Psoas muscle (tissue), 8 donors: Measurements from ENCODE around the gene PPP1R13L. TPM values are rescaled to one million over a fixed set of nuclear protein-coding genes. Genes with fewer than 3 reads are reported as not detected.

ENCODE experiments used
- ATAC-seq, 4 donors: fragments of 200-7000 bp; cut with Tn5 transposase; one replicate each; pipeline ENCODE4 v1.9.1; 2020; ENCODE audit warnings: moderate library complexity in 3 of 4, mild to moderate bottlenecking in 2 of 4
- DNase-seq, 2 donors: peaks; one replicate each; pipeline ENCODE4 v3.0.0-alpha.2; 2020
- H3K27ac ChIP-seq: fragments of 200-600 bp; one replicate; pipeline ENCODE4 v1.8.0; 2022
- H3K27me3 ChIP-seq, 3 donors: fragments of 200-600 bp in 1 of 3; one replicate each; pipeline versions ENCODE4 v1.6.1 to v1.8.0; 2013 to 2022; ENCODE audit warnings: low read length in 2 of 3, mild to moderate bottlenecking in 2 of 3, moderate library complexity in 1 of 3; ENCODE audit not compliant: insufficient read depth in 3 of 3
- H3K36me3 ChIP-seq, 2 donors: fragments of 200-600 bp in 1 of 2; one replicate each; pipeline versions ENCODE4 v1.6.1 to v1.8.0; 2013 to 2022; ENCODE audit warnings: low read depth in 1 of 2, mild to moderate bottlenecking in 1 of 2, moderate library complexity in 1 of 2; ENCODE audit not compliant: insufficient read depth in 1 of 2
- H3K4me1 ChIP-seq: fragments of 200-600 bp; one replicate; pipeline ENCODE4 v1.8.0; 2022
- H3K4me3 ChIP-seq: fragments of 200-600 bp; one replicate; pipeline ENCODE4 v1.8.0; 2022; ENCODE audit warnings: mild to moderate bottlenecking
- H3K9me3 ChIP-seq: fragments of 200-600 bp; one replicate; pipeline ENCODE4 v1.8.0; 2022
- WGBS, 3 donors: extraction: QIAGEN DNeasy Blood & Tissue Kit; methylation state at CpG; one replicate each; pipeline versions ENCODE4 v1.1.6 to v1.1.7; 2013; 5-methylcytosine and 5-hydroxymethylcytosine counted together
- intact Hi-C, 2 donors: fragments of 100-400 bp; cut with DNase I; formaldehyde crosslinking; loops; one replicate each; pipeline versions ENCODE4 v1.11.0 to v1.14.2; 2022
- polyA plus RNA-seq, 3 donors: library from polyadenylated mRNA; stranded (reverse); fragments of 200-250 nt; gene quantifications; one replicate each; pipeline ENCODE4 v1.2.3, GENCODE V29; 2013
- total RNA-seq, 4 donors: library from RNA; stranded (reverse); fragmentation: NEBNext Ultra II Directional in 2 of 4; extraction: Animal tissue kit (Norgen Biotek cat#: 25700) in 2 of 4; gene quantifications; one replicate each; pipeline versions ENCODE4 v1.2.1 to v1.2.4, GENCODE V29; 2021 to 2023
- TF ChIP-seq, protein P1 (sequence below): fragments of 200-600 bp; IDR thresholded peaks from one replicate; pipeline ENCODE4 v1.8.0; 2022; ENCODE audit warnings: antibody characterized with exemption
- donor health status: healthy with polysubstance abuse.
- donor health status: DM: no; HTN: no; CAD: no; lungs with moderate emphysema.
- donor health status: Bipolar disorder and iron deficiency.
- donor health status: healthy.
- donor health status: DM: yes; HTN: yes; CAD: no.
- donor health status: DM: no; HTN: no; CAD: no.
- donor health status: DM: no; HTN: no; CAD: no.
- donor health status: DM: yes; HTN: yes; CAD: no.

Gene PPP1R13L
- total and polyA plus RNA-seq, 7 donors: 1.8 to 21.4 (median 4.8) TPM

DNA sequence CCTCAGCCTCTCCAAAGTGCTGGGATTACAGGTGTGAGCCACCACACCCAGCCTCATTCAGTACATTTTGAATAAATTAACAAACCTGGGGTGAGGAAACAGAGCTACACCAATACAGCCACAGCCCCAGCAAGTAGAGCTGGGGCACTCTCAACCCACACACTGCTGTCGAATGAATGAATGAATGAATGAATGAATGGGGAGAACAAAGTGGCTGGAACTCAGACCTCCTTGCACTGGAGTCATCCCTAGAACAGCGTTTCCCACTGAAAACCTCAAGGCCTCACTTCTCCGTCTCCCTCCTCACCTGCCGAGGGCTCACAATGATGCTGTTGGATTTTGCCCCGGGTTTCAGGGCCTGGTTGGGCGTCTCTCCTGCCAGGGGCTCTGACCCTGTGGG, 16.0 kb upstream of the PPP1R13L start:
- Histone ChIP-seq H3K27ac (no peak overlapping the region), H3K9me3 (no peaks in the 10 kb centered on the region), H3K4me1 (peaks cover 20% of the 10 kb centered on the region), H3K27me3 (no peaks in the 10 kb centered on the region), H3K36me3 (peaks cover 6 to 52% of the 10 kb centered on the region in 2 donors), H3K4me3 (no peak overlapping the region)
- ATAC-seq (no peak), DNase-seq (no peak)
- TF ChIP-seq, protein P1, sequence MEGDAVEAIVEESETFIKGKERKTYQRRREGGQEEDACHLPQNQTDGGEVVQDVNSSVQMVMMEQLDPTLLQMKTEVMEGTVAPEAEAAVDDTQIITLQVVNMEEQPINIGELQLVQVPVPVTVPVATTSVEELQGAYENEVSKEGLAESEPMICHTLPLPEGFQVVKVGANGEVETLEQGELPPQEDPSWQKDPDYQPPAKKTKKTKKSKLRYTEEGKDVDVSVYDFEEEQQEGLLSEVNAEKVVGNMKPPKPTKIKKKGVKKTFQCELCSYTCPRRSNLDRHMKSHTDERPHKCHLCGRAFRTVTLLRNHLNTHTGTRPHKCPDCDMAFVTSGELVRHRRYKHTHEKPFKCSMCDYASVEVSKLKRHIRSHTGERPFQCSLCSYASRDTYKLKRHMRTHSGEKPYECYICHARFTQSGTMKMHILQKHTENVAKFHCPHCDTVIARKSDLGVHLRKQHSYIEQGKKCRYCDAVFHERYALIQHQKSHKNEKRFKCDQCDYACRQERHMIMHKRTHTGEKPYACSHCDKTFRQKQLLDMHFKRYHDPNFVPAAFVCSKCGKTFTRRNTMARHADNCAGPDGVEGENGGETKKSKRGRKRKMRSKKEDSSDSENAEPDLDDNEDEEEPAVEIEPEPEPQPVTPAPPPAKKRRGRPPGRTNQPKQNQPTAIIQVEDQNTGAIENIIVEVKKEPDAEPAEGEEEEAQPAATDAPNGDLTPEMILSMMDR: no peak
- intact Hi-C loops: no loop called here
- WGBS, 3 donors: 81 to 89% (median 88%) methylated on average over 6 of the region's 6 CpGs

DNA sequence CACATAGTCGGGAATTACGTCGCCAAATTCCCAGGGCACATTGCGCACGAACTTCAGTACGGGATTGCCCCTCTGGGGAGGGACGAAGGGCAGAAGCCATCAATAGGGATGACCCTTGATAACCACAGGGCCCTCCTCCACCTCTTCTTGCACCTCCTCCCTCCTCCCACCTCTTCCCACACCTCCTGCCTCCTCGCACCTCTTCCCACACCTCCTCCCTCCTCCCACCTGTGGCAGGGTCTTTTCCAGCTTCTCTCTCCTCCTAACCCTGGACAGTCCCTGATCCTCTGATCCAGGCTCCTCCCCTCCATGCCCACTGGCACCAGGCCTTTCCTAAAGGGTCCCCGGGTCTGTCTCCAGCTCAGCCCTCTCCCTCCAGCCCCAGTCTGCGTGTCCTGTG, 15.5 kb upstream of the PPP1R13L start:
- DNase-seq: no peak
- no peak overlapping the region for H3K27ac ChIP-seq
- H3K4me1 ChIP-seq: peaks cover 20% of the 10 kb centered on the region
- no peak for ATAC-seq
- WGBS, 3 donors: 76 to 82% (median 80%) methylated on average over 10 of the region's 10 CpGs
- H3K9me3 ChIP-seq: no peaks in the 10 kb centered on the region
- H3K36me3 ChIP-seq: peaks cover 6 to 56% of the 10 kb centered on the region in 2 donors
- TF ChIP-seq, protein P1: no peak
- H3K4me3 ChIP-seq: no peak overlapping the region
- intact Hi-C loops: no loop called here
- H3K27me3 ChIP-seq: no peaks in the 10 kb centered on the region

DNA sequence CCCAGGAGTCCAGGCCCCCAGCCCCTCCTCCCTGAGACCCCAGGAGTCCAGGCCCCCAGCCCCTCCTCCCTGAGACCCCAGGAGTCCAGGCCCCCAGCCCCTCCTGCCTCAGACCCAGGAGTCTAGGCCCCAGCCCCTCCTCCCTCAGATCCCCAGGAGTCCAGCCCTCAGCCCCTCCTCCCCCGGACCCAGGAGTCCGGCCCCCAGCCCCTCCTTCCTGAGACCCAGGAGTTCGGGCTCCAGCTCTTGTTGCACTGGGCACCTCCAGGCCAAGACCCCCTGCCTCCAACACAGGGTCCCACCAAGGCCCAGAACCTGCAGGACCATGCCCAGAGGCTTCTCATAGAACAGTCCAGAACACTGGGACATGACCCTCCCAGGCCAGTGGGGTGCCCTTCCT, 15.0 kb upstream of the PPP1R13L start:
- intact Hi-C loops: no loop called here

DNA sequence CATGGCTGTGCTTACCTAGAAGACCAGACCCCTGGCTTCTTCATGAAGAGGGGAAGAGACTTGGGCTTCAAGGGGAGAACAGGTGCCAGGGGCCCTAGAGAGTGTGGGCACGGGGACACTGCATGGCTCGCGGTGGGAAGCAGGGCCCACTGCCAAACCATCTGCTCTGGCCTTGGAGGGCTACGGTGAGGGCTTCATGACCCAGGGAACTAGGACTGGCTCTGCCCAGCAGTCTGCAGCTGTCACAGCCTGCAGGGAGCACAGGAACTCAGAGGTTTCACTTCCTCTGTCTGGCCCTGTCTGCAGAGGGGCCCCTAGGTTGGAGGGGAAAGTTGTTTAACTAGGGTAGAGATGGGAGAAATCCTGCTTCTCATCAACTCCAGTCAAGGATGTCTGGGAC, 14.5 kb upstream of the PPP1R13L start:
- DNase-seq (no peak), ATAC-seq (no peak)
- TF ChIP-seq, protein P1: no peak
- peaks cover 6 to 64% of the 10 kb centered on the region in 2 donors for H3K36me3 ChIP-seq
- intact Hi-C loops: no loop called here
- WGBS, 3 donors: 9 to 27% (median 20%) methylated on average over 4 of the region's 4 CpGs
- H3K9me3 ChIP-seq: no peaks in the 10 kb centered on the region
- H3K27me3 ChIP-seq: no peaks in the 10 kb centered on the region
- peaks cover 14% of the 10 kb centered on the region for H3K4me1 ChIP-seq
- no peak overlapping the region for H3K27ac ChIP-seq
- no peak overlapping the region for H3K4me3 ChIP-seq

More for the DNA sequence above, 15.0 kb upstream of the PPP1R13L start:
- no peak overlapping the region for H3K27ac ChIP-seq
- no peak for ATAC-seq
- H3K27me3 ChIP-seq: no peaks in the 10 kb centered on the region
- H3K9me3 ChIP-seq: no peaks in the 10 kb centered on the region
- TF ChIP-seq, protein P1: no peak
- H3K36me3 ChIP-seq: peaks cover 6 to 59% of the 10 kb centered on the region in 2 donors
- H3K4me3 ChIP-seq: no peak overlapping the region
- H3K4me1 ChIP-seq: peaks cover 19% of the 10 kb centered on the region
- WGBS, 3 donors: 38 to 49% (median 48%) methylated on average over 3 of the region's 3 CpGs
- no peak for DNase-seq

DNA sequence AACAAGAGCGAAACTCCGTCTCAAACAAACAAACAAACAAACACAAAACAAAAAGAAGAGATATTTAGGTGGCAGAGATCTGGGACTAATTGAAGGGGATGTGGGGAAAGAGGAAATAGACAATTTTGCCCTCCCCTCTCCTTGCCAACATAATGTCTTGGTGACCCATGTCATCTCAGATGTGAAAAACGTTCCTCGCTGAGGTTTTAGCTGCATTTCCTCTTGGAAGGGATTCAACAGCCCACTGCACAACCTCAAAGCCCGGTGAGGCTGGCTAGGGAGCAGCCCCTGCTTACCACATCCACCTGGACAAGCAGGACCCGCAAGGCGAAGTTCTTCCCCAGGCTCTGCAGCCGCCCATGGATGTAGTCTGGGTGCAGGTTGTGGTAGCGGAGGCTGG, 13.9 kb upstream of the PPP1R13L start:
- H3K4me3 ChIP-seq: no peak overlapping the region
- H3K9me3 ChIP-seq: no peaks in the 10 kb centered on the region
- 68 to 83% (median 76%) methylated on average over 9 of the region's 9 CpGs for WGBS, 3 donors
- intact Hi-C loops: no loop called here
- H3K4me1 ChIP-seq: peaks cover 9% of the 10 kb centered on the region
- H3K36me3 ChIP-seq: peaks cover 8 to 70% of the 10 kb centered on the region in 2 donors
- no peak for DNase-seq
- H3K27me3 ChIP-seq: no peaks in the 10 kb centered on the region
- TF ChIP-seq, protein P1: no peak
- no peak overlapping the region for H3K27ac ChIP-seq
- no peak for ATAC-seq
